GM11168 (cell line): ENCODE data around the gene CAMK4.

ENCODE experiments used
- in situ Hi-C: fragments of 300-500 bp; cut with MboI; formaldehyde crosslinking; loops from one replicate; pipeline ENCODE4 v1.12.0; 2022; ENCODE audit warnings: low sequenced_read_pairs; ENCODE audit not compliant: unreplicated experiment

CAMK4 gene

GRCh38 chr5:111252799-111253545 is 28.8 kb downstream of the CAMK4 start:
- in situ Hi-C loops = loop anchor here (25.0 kb wide), 1 partner anchor 491 kb away; no protein-coding TSS in a partner anchor

DNA sequence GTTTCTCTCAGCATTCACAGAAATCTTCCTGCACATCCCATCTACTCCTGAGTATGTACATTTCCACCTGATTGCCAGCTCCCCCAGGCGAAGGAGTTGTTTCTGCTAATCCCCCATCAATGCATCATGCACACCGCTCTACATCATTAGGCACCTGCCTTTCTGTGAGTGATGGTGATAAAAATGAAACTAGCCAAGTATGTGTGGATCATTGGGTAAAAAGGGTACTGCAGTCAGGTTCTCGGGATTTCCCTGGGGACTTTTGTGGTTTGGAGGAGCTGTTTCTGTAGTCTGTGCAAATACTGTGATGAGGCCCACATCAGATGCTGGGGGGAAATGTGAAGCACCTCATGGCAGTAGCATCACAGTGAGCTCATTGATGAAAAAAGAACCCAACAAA is 30.4 kb downstream of the CAMK4 start:
- in situ Hi-C loops = loop anchor here (25.0 kb wide), 1 partner anchor 492 kb away; no protein-coding TSS in a partner anchor

GRCh38 chr5:111255169-111255568 is 31.0 kb downstream of the CAMK4 start:
- in situ Hi-C loops = loop anchor here (25.0 kb wide), 1 partner anchor 493 kb away; no protein-coding TSS in a partner anchor

DNA sequence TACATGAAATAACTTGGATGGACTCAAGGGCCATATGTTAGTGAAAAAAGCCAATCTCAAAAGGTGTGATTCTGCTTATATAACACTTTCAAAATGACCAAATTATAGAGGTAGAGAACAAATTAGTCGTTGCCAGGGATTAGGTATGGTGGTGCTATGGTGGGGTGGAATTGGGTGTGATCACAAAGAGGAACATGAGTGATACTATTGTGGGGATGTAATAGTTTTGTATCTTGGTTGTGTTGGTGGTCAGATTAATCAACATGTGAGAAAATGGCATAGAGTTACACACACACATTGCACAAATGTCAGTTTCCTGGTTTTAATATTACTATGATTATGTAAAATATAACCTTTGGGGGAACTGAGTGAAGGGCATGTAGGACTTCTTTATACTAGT is 31.9 kb downstream of the CAMK4 start:
- in situ Hi-C loops = loop anchor here (25.0 kb wide), 1 partner anchor 494 kb away; no protein-coding TSS in a partner anchor

DNA sequence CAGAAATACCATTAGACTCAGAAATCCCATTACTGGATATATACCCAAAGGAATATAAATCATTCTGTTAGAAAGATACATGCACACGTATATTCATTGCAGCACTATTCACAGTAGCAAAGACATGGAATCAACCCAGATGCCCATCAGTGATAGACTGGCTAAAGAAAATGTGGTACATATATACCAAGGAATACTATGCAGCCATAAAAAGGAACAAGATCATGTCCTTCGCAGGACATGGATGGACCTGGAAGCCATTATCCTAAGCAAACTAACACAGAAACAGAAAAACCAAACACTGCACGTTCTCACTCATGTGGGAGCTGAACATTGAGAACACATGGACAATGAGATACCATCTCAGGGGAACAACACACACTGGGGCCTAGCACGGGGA is 33.4 kb downstream of the CAMK4 start:
- in situ Hi-C loops = loop anchor here (25.0 kb wide), 1 partner anchor 495 kb away; no protein-coding TSS in a partner anchor

DNA sequence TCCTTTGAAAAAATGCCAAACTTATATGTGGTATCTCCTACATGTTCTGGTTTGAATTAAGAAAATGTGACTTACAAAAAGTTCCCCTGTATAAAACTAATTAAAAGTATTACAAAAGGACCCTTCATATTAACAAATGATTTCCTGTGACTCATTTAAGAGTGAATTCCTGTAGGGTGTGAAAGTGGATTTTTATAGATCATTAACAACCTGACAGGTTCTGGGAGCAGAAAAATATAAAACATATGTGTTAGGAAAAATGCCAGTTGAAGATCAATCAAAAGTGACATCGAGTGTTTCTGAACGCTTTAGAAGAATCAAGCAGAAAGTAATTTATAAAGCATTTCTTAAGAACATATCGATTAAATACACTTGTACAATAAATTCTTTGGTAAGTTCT is 35.5 kb downstream of the CAMK4 start:
- in situ Hi-C loops = loop anchor here (25.0 kb wide), 1 partner anchor 497 kb away; no protein-coding TSS in a partner anchor

DNA sequence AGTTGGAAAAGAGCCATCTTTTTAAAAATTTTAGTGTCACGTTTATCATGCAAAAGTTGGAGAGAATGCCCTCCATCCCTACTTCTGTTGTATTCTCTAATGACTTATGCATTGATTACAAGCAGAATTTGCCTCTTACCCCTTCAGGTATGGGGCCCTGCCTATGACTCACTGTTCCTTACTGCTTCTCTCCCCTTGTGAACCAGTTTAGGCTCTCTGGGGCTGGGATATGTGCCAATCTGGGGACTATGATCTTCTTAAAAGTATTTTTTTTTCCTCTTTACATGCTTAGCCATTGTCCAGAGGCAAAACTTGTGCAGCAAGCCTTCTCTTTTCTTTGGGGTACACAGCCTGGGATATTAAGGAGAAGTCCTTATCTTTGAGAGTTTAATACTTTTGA is 37.4 kb downstream of the CAMK4 start:
- in situ Hi-C loops = loop anchor here (25.0 kb wide), 1 partner anchor 499 kb away; no protein-coding TSS in a partner anchor

- in situ Hi-C loops = loop anchor here (25.0 kb wide), 1 partner anchor 500 kb away; no protein-coding TSS in a partner anchor
These were observed 38.0 kb downstream of the CAMK4 start for GRCh38 chr5:111262153-111262552.

- in situ Hi-C loops = loop anchor here (25.0 kb wide), 1 partner anchor 501 kb away; no protein-coding TSS in a partner anchor
These were observed 38.6 kb downstream of the CAMK4 start for GRCh38 chr5:111262815-111263214.

DNA sequence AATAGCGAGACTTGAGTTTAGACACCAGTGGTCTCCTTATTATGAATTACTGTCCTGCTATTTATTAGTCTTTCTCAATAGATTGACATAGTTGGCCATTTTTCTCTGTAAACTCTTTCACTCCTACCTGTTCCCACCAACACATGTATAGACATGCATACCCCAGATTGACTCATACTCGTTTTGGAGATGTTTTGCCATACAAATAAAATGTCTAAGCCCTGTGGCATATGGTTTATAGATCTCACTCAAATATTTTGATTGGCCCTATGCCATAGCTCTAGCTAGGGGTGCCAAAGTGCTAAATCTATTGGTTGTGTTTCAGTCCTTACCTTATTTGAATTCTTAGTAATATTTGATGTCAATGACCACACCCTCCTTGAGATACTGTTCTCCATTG is 42.3 kb downstream of the CAMK4 start:
- in situ Hi-C loops = loop anchor here (25.0 kb wide), 1 partner anchor 504 kb away; no protein-coding TSS in a partner anchor

- in situ Hi-C loops = loop anchor here (25.0 kb wide), 1 partner anchor 506 kb away; no protein-coding TSS in a partner anchor
These were observed 44.1 kb downstream of the CAMK4 start for GRCh38 chr5:111268300-111268699.

DNA sequence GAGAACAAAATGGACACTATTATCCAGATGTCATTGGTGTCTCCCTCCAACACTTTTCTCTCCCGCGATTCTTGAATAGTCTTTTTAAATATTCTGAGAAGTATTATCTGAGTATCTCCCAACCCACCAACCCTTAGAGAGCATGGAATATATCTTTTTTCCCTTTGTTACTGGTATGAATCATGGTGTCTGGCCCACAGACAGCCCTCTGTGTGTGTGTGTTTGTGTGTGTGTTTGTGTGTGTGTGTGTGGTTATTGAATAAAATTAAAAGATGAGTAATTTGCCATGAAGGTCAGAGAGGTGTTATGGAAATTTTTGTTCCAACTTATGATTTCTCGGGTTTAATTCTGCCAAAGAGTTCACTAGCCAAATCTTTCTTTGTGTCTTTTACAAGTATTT is 47.7 kb downstream of the CAMK4 start:
- in situ Hi-C loops = loop anchor here (10.0 to 25.0 kb wide), 2 partner anchors 47 to 510 kb away; partner anchors contain the start of gene CAMK4

GRCh38 chr5:111277061-111277460 is 52.9 kb downstream of the CAMK4 start:
- in situ Hi-C loops = loop anchor here (10.0 kb wide), 1 partner anchor 52 kb away; the partner anchor contains the start of gene CAMK4

- in situ Hi-C loops = loop anchor here (10.0 kb wide), 1 partner anchor 54 kb away; the partner anchor contains the start of gene CAMK4
These were observed 54.8 kb downstream of the CAMK4 start for GRCh38 chr5:111278858-111279504.

DNA sequence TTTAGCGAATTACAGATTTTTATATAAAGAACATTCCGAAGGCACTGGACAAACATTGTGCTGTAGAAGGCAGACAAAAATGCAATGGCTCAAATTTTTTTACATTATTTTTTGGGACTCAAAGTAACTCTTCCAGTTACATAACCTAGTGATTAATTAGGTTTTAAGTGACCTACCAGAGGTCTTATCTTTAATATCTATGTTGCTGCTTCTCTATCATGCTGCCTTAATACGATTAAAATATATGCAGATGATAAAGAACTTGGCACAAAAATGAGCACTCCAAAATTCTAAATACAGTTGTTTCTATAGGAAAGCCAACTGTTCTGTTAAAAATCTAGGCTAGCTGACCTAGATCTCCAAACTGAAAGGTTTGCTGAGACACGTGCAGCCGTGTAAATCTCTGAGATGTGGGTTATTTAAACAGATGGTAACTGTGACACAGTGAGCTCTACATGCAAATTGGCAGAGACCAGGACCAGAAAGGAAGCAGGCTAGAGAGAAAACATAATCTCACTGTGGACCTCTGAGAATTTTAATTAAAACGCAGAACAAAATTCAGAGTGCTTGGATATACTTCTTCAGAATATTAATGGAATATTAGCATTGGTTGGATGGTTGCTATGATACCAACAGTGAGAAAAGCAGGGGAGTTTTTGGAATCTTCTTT is 56.2 kb downstream of the CAMK4 start:
- in situ Hi-C loops = loop anchor here (5.0 kb wide), 1 partner anchor 118 kb away; no protein-coding TSS in a partner anchor

GRCh38 chr5:111282798-111283197 is 58.6 kb downstream of the CAMK4 start:
- in situ Hi-C loops = loop anchor here (5.0 kb wide), 1 partner anchor 120 kb away; no protein-coding TSS in a partner anchor

- in situ Hi-C loops = loop anchor here (5.0 kb wide), 1 partner anchor 123 kb away; no protein-coding TSS in a partner anchor
These were observed 60.6 kb downstream of the CAMK4 start for GRCh38 chr5:111284825-111285224.

DNA sequence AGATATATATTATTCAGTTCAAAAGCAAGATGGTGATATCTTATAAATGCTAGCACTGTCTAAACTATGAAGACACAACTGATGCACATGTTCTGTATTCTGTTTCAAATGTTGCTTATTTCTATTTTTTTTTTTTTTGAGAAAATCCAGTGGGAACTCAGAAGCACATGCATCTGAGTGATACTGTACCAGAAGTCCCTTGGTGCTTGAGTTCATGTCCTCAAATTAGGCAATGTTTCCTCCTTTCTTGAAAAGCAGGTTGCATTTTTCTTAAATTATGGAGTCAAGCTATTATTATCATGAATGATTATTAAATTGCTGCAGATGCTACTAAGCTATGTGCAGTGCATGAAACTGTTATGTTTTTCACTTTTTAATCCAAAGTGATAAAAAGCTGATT is 70.4 kb downstream of the CAMK4 start:
- in situ Hi-C loops = no loop called here

- in situ Hi-C loops = no loop called here
These were observed 71.5 kb downstream of the CAMK4 start for GRCh38 chr5:111295649-111296048.

GRCh38 chr5:111296570-111296969 is 72.4 kb downstream of the CAMK4 start:
- in situ Hi-C loops = no loop called here
